Transverse colon (tissue), 3 donors: ENCODE data around the gene SCGB1C1.

Experiments
- POLR2A ChIP-seq: fragments of 450-650 bp; IDR thresholded peaks from one replicate; pipeline ENCODE4 v1.6.1; 2016; ENCODE audit warnings: antibody characterized with exemption, mild to moderate bottlenecking, moderate library complexity
- TF ChIP-seq, protein P1 (sequence below), 5 experiments: fragments of 200-600 bp in 3 of 5; fragments of 450-650 bp in 2 of 5; sonication (generic) in 3 of 5; IDR thresholded peaks; 1 replicate in 2 of 5; 2 replicates in 3 of 5; pipeline ENCODE4 v1.5.1; 2016 to 2017; ENCODE audit warnings: antibody characterized with exemption in 5 of 5, inconsistent platforms in 3 of 5, mild to moderate bottlenecking in 2 of 5, moderate library complexity in 1 of 5

DNA sequence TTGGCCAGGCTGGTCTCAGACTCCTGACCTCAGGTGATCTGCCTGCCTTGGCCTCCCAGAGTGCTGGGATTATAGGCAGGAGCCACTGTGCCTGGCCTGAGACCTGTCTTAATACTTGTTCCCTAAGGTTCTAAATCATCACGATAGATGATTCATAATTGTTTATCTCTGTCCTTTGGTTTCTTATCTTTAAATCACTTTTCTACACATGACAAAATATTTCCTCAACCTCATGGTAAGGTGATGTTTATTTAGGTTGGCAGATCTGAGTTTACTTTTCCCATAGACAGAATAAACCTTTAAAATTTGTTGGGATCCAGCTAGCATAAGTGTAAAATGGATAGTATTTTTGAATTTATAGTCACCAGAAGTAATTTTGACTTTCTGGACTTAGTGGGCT, 47.4 kb downstream of the SCGB1C1 start:
- TF ChIP-seq, protein P1, sequence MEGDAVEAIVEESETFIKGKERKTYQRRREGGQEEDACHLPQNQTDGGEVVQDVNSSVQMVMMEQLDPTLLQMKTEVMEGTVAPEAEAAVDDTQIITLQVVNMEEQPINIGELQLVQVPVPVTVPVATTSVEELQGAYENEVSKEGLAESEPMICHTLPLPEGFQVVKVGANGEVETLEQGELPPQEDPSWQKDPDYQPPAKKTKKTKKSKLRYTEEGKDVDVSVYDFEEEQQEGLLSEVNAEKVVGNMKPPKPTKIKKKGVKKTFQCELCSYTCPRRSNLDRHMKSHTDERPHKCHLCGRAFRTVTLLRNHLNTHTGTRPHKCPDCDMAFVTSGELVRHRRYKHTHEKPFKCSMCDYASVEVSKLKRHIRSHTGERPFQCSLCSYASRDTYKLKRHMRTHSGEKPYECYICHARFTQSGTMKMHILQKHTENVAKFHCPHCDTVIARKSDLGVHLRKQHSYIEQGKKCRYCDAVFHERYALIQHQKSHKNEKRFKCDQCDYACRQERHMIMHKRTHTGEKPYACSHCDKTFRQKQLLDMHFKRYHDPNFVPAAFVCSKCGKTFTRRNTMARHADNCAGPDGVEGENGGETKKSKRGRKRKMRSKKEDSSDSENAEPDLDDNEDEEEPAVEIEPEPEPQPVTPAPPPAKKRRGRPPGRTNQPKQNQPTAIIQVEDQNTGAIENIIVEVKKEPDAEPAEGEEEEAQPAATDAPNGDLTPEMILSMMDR (IDR thresholded peaks at IDR 0.05), result no peak
- no peak for TF ChIP-seq POLR2A
